HG03095 (cell line): ENCODE results near the gene EPX.
A peak's percentile ranks its signal among the peaks of the same experiment; 100 is the strongest.

ENCODE experiments used
- ATAC-seq: cut with Tn5 transposase; IDR thresholded peaks from one replicate; pipeline ENCODE4 v1.9.1; 2021; ENCODE audit warnings: moderate library complexity; ENCODE audit not compliant: unreplicated experiment

EPX gene

DNA sequence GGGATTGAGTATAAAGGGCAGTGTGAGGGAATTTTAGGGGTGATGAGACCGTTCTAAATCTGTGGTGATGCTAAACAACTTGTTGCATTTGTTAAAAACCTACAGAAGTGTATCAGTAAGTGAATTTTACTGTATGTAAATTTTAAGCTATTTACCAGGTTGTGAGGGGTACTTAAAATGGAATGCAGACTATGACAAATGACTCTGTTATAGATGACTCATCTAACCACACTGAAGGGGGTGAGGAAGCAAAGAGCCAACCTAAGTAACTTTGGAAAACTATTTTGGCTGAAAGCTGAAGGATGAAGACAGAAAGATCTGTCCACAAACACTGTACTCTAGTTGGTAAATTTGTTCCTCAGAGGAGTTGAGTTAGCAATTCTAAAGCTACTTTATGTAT, 31.8 kb downstream of the EPX start:
- ATAC-seq, result no peak

GRCh38 chr17:58227733-58228132, 35.2 kb downstream of the EPX start:
- no peak for ATAC-seq

DNA sequence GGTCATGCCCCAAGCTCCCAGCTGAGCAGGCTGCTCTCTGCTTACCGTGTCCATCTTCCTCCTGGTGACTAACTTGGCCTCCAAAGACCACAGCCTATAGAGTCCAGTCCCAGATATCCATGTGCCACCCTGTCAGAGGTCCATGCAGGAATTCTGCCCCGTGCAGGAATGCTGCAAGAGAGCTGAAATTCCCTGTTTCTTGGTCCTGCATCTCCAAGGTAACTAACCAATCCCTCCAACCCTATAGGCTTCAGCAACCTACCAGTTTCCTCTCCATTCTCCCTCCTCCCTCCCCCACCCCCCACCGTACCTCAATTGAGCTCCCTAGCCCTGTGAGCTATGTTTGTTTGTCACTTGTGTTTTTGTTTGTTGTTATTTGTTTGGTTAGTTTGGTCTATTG, 36.2 kb downstream of the EPX start:
- ATAC-seq, result no peak

GRCh38 chr17:58229384-58229783, 36.9 kb downstream of the EPX start:
- no peak for ATAC-seq

DNA sequence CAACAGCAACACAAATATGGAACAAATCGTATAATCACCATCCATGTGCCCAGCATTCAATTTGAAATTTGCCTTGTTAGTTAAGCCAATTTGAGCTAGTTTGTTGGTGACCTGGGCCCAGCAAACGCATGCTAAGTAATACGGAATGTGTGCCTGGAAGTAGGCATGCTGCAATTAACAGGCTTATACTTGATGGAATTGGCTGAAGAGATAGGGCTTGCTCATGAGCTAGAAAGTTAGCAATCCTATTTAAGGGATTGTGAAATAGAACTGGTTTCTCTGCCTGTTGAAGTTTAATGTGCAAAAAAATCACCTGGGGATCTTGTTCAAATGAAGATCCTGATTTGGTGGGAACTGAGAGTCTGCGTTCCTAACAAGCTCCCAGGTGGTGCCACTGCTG, 37.4 kb downstream of the EPX start:
- no peak for ATAC-seq

GRCh38 chr17:58231641-58232040, 39.1 kb downstream of the EPX start:
- ATAC-seq, result no peak

DNA sequence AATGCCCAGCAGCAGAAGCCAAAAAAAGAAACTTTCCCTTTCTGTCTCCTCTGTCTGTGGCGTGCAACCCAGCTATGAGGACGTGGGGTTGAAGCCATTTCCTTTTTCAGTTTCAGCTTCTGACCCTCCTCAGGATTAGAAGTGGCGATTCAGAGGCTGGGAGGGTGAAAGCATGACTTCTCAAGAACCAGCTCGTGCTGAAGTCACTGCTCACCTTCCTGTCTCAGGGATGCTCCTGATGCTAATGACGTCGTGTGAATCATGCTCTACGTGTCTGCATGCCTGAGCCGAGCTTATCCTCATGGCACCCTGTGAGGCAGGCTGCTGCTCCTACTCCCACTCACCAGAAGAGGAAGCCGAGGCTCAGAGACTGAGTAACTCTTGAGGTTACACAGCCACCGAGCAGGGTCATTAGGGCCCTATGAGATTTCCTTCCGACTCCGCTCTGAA, 40.2 kb downstream of the EPX start:
- ATAC-seq, result peak; percentile 62

GRCh38 chr17:58233543-58233942, 41.0 kb downstream of the EPX start:
- ATAC-seq, result peak; percentile 73

DNA sequence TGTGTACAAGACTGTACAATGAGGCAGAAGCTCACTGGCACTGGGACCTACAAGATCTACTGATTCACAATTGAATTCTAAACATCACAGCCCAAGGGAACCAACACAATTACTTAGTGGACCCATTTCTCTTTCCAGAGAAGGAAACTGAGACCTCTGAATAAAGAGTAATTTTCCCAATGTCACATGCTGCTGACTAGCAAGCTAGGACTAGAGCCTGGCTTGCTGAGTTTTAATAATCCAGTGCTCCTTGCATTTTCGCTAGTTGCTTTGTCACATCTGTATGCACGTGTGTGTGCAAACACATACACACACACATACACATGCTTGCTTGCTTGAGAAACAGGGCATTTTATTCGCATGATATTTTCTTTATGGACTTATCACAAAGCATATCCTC, 42.0 kb downstream of the EPX start:
- no peak for ATAC-seq

- ATAC-seq, result no peak
Measured at GRCh38 chr17:58235821-58236220, 43.3 kb downstream of the EPX start.

DNA sequence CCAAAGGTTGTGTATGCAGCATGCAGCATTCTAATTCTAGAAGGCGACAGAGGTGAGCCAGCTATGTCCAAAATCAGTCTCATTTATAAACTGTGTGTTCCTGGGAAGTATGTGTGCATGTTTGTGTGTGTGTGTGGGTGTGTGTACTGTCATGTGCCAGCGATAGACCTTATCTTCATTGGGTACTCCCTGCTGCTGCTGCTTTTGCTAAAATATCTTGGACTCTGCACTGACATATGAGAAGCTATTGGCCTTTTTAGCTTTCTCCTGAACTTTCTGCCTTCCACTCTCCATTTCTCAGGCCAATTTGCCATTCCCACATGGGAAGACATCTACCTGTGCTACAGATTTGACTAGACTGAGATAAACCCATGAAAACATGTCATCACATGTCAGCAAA, 43.9 kb downstream of the EPX start:
- ATAC-seq, result no peak

GRCh38 chr17:58238147-58238634, 45.7 kb downstream of the EPX start, which contains the start of gene LPO:
LPO (plus strand) TSS chr17:58238584; CDS start chr17:58242980, 4,396 bp downstream.
- no peak for ATAC-seq

DNA sequence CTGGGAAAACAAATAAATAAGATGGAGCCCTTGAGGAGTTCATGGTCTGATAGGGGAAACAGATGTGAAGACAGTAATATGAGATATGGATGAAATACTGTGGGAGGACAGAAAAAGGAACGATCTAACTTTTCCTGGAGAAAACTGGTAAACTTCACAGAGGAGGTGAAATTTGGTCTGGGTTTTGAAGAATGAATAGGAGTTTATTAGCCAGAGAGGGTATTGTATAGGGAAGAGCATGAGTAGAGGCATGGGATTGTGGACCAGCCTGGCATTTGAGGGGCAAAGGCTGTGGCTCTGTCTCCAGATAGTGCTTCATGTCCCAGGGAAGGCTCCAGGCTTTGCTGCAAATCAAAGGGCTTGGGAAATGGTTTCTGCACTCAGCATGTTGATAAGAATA, 47.5 kb downstream of the EPX start:
- no peak for ATAC-seq

DNA sequence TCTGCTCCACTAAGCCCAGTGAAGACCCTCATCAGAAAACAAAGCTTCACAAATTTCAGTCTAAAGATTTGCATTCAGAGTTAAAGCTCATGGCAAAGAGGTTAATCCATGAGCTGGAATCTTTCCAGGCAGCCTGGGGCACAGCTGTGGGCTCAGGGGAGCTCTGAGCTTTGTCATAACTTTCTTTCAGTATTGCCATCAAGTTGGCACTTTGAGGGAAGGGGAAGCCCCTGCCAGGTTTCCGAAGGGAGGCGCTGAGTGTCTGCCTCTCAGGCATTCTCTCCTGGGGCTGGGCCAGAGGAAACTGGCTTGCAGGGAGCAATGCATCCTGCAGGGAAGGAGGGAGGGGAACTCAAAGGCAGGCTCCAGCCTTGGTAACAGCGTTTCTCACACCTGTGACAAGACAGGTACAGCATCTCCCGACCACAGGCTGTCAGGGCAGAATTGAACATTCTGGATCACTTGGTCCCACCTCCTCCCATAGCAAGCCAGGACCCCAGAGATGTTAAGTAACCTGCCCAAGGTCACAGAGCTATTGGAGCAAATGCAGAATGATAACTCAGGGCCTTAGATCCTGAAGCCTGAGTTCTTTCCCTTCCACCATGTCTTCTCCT, 49.8 kb downstream of the EPX start:
- ATAC-seq, result no peak

GRCh38 chr17:58244963-58245362, 52.4 kb downstream of the EPX start:
- ATAC-seq, result no peak

- no peak for ATAC-seq
Measured at GRCh38 chr17:58245428-58246103, 53.0 kb downstream of the EPX start.

- ATAC-seq, result no peak
Measured at GRCh38 chr17:58246104-58246740, 53.7 kb downstream of the EPX start.

DNA sequence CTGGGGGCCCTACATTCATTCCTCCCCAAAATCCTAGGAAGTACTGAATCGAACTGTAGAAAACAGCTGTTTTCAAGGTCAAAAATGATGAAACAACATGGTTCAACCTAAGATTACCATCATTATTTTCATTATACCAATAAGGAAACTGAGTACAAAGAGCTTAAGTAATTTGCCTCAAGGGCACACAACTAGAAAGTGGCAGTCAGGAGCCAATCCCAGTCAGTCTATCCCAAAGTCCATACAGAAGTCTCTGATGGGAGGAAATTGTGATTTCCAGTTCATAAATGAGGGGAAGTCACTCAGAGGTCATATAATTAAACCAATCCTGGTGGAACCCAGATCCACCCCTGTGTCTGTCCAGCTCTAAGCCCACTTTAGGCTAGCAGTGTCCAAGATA, 54.3 kb downstream of the EPX start:
- ATAC-seq, result no peak

DNA sequence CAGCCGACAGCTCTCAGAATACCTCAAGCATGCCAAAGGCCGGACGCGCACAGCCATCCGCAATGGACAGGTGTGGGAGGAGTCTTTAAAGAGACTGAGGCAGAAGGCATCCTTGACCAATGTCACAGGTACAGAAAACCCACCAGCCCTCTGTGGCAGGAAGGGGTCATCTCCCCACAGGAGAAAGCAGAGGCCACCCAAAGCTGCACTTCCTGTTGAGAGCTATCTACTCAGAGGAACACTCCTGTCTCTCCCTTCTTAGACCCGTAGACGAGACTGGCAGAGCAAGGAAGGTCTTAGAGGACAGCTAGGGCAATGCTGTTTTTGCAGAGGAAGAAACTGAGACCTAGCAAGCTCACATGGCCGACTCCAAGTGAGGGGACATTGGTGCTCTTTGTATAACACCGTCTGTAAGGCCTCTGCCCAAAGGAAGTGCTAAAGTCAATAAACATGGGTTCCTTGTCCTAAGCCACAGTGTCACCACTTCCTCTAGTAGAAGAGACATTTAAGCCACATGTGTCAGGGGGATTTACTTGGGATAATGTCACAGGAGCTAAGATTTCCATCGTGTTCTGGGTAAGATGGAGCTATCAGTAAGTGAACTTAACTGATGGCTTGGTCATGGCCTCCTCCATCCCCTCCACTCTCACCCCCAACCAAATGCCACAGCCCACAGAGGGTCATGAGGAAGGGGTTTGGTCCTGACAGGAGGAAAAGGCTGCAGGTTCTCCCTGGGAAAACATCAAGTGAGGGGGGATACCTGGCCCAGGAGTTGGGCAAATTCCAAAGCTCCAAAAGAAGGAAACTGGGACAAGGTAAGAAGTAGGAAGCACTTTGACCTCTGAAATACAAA, 55.2 kb downstream of the EPX start:
- ATAC-seq, result no peak

GRCh38 chr17:58248955-58249269, 56.4 kb downstream of the EPX start:
- ATAC-seq, result no peak
